Esophagus squamous epithelium (tissue), 4 donors: Measurements from ENCODE around the gene HMGB1.

Experiments
- POLR2A ChIP-seq, 4 donors: fragments of 450-650 bp; IDR thresholded peaks; one replicate each; pipeline ENCODE4 v1.6.1; 2017; ENCODE audit warnings: antibody characterized with exemption in 4 of 4, mild to moderate bottlenecking in 4 of 4, moderate library complexity in 3 of 4
- TF ChIP-seq, protein P1 (sequence below), 6 experiments: fragments of 450-650 bp in 4 of 6; fragments of 200-600 bp in 2 of 6; sonication (generic) in 2 of 6; IDR thresholded peaks; one replicate each; pipeline ENCODE4 v1.5.1; 2016 to 2019; ENCODE audit warnings: antibody characterized with exemption in 6 of 6, mild to moderate bottlenecking in 4 of 6, moderate library complexity in 4 of 6

DNA sequence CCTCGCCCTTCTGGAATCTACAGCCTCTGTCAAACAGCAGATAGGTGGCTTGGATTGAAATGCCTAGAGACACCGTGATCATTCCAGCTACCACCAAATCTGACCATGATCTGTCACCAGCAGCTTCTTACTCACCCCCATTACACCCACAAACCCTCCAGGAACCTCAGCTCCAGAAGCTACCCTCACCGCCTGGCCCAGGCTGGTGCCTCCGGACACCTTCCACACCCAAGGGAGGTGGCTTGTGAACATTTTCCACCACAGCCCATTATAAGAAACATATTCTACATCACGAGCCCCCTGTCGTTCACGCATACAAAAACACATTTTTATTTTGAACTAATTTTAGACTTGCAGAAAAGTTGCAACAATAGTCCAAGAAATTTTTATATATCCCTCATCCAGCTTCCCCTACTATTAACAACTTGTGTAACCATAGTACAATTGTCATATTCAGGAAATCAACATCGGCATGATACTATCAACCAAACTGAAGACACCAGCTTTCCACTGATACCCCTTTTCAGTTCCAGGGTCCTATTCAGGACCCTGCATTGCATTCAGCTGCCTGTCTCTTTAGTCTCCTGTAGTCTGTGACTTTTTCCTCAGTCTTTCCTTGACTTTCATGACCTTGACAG is 58.8 kb downstream of the HMGB1 start:
- no peak for TF ChIP-seq POLR2A (IDR thresholded peaks at IDR 0.05)
- TF ChIP-seq, protein P1, sequence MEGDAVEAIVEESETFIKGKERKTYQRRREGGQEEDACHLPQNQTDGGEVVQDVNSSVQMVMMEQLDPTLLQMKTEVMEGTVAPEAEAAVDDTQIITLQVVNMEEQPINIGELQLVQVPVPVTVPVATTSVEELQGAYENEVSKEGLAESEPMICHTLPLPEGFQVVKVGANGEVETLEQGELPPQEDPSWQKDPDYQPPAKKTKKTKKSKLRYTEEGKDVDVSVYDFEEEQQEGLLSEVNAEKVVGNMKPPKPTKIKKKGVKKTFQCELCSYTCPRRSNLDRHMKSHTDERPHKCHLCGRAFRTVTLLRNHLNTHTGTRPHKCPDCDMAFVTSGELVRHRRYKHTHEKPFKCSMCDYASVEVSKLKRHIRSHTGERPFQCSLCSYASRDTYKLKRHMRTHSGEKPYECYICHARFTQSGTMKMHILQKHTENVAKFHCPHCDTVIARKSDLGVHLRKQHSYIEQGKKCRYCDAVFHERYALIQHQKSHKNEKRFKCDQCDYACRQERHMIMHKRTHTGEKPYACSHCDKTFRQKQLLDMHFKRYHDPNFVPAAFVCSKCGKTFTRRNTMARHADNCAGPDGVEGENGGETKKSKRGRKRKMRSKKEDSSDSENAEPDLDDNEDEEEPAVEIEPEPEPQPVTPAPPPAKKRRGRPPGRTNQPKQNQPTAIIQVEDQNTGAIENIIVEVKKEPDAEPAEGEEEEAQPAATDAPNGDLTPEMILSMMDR (IDR thresholded peaks at IDR 0.05), result no peak
